SK-MEL-5 (cell line): ENCODE results near the gene MRFAP1. TPM values are rescaled to one million over a fixed set of nuclear protein-coding genes. Genes with fewer than 3 reads are reported as not detected.
"Not testable (repeated sequence)": the region's sequence is repeated elsewhere in the genome, so short reads cannot be mapped to it uniquely, and the experiment has no call there.

ENCODE experiments used
- DNase-seq: peaks from one replicate; pipeline ENCODE4 v3.0.0-alpha.2; 2016; ENCODE audit warnings: low read depth, low spot score
- in situ Hi-C: cut with HindIII; loops from 2 replicates; pipeline ENCODE4 v1.10.0; 2016; ENCODE audit warnings: low sequenced_read_pairs, high pct_unique_total_duplicates, low pct_unique_long_range_greater_than_20kb
- total RNA-seq: library from RNA; depleted of rRNA; stranded (reverse); fragments of >200 nt; shearing (Covaris generic); gene quantifications from 2 replicates; pipeline ENCODE4 v1.2.3, GENCODE V29; 2014

The MRFAP1 gene
- total RNA-seq, 1 experiment from 2014 or later: 45.0 TPM

- no peak for DNase-seq
- in situ Hi-C loops: no loop called here
These were observed 18.9 kb upstream of the MRFAP1 start for GRCh38 chr4:6621556-6621927.

DNA sequence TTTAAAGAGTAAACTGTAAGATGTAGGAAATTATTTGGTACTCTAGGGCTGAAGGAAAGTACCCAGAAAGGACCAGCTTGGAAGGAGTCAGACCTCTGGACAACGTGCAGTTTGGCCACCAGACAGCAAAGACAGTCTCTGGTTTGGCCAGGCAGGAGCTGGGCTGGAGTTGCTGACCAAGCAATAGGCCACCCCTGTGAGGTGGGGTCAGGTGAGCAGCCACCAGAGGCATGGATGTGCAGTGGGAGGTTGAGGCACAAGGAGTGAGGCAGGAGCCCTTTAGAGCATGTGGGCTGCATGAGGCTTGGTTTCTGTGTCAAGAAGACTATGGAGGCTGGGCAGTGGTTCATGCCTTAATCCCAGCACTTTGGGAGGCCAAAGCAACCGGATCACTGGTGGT lies 17.7 kb upstream of the MRFAP1 start:
- DNase-seq: no peak
- in situ Hi-C loops: no loop called here

- in situ Hi-C loops: no loop called here
- DNase-seq: no peak
These were observed 15.2 kb upstream of the MRFAP1 start for GRCh38 chr4:6625256-6625655.

- DNase-seq: no peak
- in situ Hi-C loops: no loop called here
These were observed 14.4 kb upstream of the MRFAP1 start for GRCh38 chr4:6626066-6626465.

DNA sequence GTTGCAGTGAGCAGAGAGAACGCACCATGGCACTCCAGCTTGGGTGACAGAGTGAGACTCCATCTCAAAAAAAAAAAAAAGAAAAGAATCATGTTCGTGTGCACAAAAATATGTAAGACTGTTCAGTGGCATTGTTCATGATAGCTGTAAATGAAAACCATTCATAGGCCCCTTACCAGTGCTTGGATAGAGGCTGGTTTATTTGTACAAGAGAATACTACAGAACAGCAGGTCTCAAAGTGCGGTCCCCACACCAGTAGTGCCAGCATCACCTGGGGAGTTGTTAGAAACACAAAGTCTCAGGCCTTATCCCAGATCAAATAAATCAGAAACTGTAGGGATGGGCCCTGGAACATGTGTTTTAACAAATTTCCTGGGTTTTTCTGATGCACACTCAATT lies 12.7 kb upstream of the MRFAP1 start:
- in situ Hi-C loops: no loop called here
- DNase-seq: no peak

- DNase-seq, in situ Hi-C loops: not testable (repeated sequence)
These were observed 12.0 kb upstream of the MRFAP1 start for GRCh38 chr4:6628484-6628883.

DNA sequence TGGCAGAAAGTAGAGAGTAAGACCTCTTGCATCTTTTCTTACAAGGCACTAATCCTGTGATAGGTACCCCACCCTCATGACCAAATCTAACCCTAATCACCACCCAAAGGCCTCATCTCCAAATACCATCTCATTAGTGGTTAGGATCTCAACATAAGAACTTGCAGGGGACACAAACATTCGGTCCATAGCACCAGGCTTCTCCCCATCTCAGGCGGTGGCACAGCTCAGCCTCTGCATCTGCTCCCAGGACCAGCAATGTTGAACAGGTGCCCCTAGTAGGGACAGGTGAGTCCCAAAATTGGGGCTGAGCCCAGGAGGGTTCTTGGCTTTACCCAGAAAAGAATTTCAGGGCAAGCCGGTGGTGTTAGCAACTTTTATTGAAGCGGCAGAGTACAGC lies 8.4 kb upstream of the MRFAP1 start:
- no peak for DNase-seq
- in situ Hi-C loops: no loop called here

DNA sequence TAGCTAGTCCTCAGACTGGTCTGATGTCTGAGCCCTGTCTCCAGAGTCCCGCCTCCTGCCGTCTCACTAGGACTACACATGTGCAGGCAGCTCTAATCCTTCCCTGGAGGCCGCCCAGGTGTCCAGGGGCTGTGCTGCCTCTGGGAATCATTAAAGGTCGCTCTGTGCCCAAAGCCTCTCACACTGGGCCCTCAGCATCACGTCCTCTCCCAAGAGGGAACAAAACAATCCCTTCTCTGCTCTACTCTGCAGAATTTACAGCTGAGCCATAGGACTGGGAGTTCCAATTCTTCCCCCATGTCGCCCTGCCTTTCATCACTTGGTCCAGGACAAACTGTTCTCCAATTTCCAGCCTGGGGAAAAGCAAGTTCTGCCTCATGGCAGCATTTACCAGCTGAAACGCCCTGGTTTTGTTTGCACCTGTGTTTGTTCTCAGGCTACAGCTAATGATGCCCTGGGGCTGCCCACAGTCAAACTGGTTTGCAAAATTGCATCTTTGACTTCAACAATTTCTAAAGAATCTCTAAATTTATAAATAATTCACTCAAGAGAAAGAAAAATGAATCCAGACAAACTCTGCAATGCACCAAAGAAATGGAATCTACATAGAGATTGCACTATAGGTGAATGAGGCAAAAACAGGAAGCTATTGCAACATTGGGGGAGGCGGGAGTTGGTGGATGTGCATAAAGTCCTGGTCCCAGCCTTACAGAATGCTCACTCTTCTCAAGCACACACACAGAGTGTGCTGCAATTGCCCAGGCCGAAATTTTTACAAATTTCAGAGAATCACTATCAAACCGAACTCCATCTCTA lies 7.2 kb upstream of the MRFAP1 start:
- in situ Hi-C loops: no loop called here
- no peak for DNase-seq

GRCh38 chr4:6634746-6635145 lies 5.7 kb upstream of the MRFAP1 start:
- in situ Hi-C loops: no loop called here

GRCh38 chr4:6639137-6639680 lies 1.3 kb upstream of the MRFAP1 start:
- in situ Hi-C loops: no loop called here
- DNase-seq: no peak

More at GRCh38 chr4:6634746-6635145, 5.7 kb upstream of the MRFAP1 start:
- DNase-seq: no peak

GRCh38 chr4:6641164-6641970 lies 882 bp downstream of the MRFAP1 start:
- DNase-seq: no peak
- in situ Hi-C loops: no loop called here

DNA sequence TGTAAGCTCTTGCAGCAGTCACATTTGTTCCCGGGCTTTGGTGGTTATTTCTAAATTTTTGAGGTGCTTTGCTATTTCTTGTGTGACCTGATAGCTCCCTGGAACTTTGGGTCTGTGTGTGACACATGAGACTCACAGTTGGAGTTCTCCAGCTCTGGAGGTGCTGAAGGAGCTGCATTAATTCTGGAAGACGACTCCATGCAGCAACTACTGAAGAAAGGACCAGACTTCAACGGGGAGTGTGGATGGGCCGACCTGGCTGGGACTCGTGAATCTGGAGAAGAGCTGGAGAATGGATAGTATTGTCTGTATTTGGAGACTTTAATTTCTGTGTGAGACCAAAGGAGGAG lies 1.5 kb downstream of the MRFAP1 start:
- in situ Hi-C loops: no loop called here

DNA sequence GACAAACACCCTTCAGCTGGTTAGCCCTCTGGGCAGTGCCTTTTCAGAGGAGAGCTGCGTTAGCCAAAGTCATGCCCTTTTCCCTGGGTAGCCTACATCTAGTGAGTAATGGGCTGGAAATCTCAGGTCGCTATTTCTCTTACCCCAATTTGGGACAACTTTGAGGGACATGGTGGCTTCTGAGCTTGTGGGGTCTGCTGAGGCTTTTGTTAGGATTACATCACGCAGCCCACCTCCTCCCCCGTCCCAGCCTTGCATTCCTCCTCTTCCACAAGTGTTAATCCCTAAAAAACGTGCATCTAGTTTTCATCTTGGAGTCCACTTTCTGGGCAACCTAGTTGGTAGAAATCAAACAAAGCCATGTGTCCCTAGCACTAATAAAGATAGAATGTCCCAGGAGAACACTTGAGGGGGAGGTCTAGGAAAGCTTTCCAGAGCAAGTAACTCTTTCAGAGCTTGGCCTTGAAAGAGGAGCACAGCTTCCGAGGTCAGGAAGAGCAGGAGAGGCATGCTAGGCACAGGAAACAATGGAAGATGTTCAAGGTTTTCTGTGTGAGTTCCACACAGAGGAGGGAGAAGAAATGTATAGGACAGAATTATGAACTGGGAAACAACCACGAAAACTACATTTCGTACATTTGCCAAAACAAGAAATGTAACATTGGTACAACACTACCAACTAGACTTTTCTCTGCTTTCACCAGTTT lies 2.8 kb downstream of the MRFAP1 start:
- no peak for DNase-seq
- in situ Hi-C loops: no loop called here

More for the DNA sequence above, 1.5 kb downstream of the MRFAP1 start:
- DNase-seq: no peak

GRCh38 chr4:6644792-6645530 lies 4.5 kb downstream of the MRFAP1 start:
- in situ Hi-C loops: no loop called here
- DNase-seq: no peak

DNA sequence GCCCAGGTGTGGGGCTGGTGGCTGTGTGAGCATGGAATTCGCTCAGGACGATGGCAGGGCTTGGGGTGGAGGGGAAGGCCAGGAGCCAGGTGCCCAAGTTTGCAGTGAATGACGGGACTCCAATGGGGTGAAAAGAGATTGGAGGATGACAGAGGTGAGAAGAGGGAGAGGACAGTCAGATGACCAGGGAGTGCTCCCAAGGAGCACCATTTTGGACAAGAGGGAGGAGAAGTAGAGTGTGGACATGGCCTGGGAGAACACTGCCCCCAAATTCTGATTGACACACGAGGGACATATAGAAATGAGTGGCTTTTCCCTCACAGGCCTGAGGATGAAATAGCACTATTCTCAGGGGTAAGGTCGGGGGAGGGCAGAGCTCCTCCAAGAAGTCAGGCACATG lies 6.7 kb downstream of the MRFAP1 start:
- in situ Hi-C loops: no loop called here
- DNase-seq: no peak

DNA sequence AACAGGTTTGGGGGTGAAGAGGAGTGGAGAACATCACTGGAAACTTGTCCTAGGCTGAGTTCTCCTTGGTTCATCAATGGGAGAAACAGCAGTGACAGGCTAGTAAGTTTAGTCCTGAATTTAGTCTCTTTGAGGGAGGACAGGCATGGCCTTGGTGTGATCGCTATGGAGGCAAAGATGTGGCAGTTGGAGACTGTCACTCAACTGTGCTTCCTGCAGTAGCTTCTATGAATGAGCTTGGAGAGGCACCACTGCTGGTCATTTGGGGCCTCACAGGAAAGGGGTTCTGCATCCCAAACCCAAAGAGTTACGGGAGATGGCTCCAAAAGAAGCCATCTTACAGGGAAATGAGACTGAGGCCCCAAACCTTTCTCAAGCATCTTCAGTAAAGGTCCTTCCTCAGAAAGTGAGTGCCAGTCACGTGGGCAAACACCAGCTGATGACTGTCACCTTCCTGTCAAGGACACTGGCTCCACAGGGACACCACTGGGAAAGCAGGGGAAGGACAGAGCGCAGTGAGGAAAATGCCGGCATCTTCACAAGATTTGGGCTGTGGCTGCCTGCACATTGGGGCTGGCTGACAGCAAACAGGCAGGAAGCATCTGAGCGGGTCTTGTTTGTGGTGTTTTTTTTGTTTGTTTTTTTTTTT lies 7.2 kb downstream of the MRFAP1 start:
- no peak for DNase-seq
- in situ Hi-C loops: no loop called here

DNA sequence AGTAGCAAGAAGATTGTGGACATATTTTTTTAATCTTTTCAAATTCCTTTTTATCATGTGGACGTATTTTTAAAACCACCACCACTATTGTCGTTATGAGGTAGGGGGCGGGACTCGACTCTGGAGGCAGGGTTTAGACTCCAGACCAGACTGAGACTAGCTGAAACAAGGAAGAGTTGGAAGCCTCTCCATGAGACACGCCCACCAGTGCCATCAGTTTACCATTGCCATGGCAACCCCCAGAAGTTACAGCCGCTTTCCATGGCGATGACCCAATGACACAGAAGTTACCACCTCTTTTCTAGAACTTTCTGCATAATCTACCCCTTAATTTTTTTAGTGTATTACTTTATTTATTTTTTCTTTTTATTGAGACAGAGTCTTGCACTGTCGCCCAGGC lies 8.7 kb downstream of the MRFAP1 start:
- in situ Hi-C loops: no loop called here
- no peak for DNase-seq
